ENCODE results near the gene BACE2. TPM values are rescaled to one million over a fixed set of nuclear protein-coding genes. Genes with fewer than 3 reads are reported as not detected.
"Not testable (repeated sequence)": the region's sequence is repeated elsewhere in the genome, so short reads cannot be mapped to it uniquely, and the experiment has no call there.

The BACE2 gene
- total and polyA plus RNA-seq, 2 donors (not counting 1 experiment from before 2014, with no cell fraction given): 19.5 to 31.5 TPM

GRCh38 chr21:41195311-41195710 is 27.4 kb downstream of the BACE2 start:
- Histone ChIP-seq H3K4me3 (replicated peaks in 1 of 4; ENCODE audit: control extremely low read depth in 1 of 4, insufficient read depth in 1 of 4, low read depth in 3 of 4, low read length in 4 of 4) (no peak overlapping the region), H3K4me1 (ENCODE audit: control insufficient read depth, extremely low read depth, insufficient read depth, low read length) (no peaks in the 10 kb centered on the region), H2AFZ (ENCODE audit: low read length) (no peak overlapping the region), H3K36me3 (ENCODE audit: control insufficient read depth, insufficient read depth, low read length) (no peaks in the 10 kb centered on the region), H3K27me3 (ENCODE audit: control insufficient read depth, insufficient read depth, low read length) (no peaks in the 10 kb centered on the region), H4K20me1 (ENCODE audit: control insufficient read depth, extremely low read depth, insufficient read depth, low read length) (no peaks in the 10 kb centered on the region), H3K27ac (ENCODE audit: insufficient read depth, low read length) (no peak overlapping the region), H3K9ac (ENCODE audit: insufficient read depth, low read length) (no peak overlapping the region), H3K4me2 (ENCODE audit: extremely low read depth, insufficient read depth, low read length) (no peak overlapping the region), H3K9me3 (ENCODE audit: control insufficient read depth, insufficient read depth, low read depth, low read length) (no peaks in the 10 kb centered on the region), H3K79me2 (ENCODE audit: control insufficient read depth, insufficient read depth, low read length) (no peaks in the 10 kb centered on the region)
- DNase-seq (ENCODE audit: low read depth in 2 of 2): no peak
- TF ChIP-seq CTCF (conservative IDR thresholded peaks at IDR 0.05 in 1 of 2, IDR thresholded peaks at IDR 0.05 in 1 of 2; ENCODE audit: low read depth in 1 of 2, low read length in 2 of 2) (no peak), EZH2 (IDR thresholded peaks at IDR 0.05; ENCODE audit: low read length, missing control alignments) (no peak)

- Histone ChIP-seq H3K27ac (ENCODE audit: insufficient read depth, low read length) (no peak overlapping the region), H3K9ac (ENCODE audit: insufficient read depth, low read length) (no peak overlapping the region), H3K27me3 (ENCODE audit: control insufficient read depth, insufficient read depth, low read length) (no peaks in the 10 kb centered on the region), H2AFZ (ENCODE audit: low read length) (no peak overlapping the region), H4K20me1 (ENCODE audit: control insufficient read depth, extremely low read depth, insufficient read depth, low read length) (no peaks in the 10 kb centered on the region), H3K4me2 (ENCODE audit: extremely low read depth, insufficient read depth, low read length) (no peak overlapping the region), H3K4me1 (ENCODE audit: control insufficient read depth, extremely low read depth, insufficient read depth, low read length) (no peaks in the 10 kb centered on the region), H3K4me3 (replicated peaks in 1 of 4; ENCODE audit: control extremely low read depth in 1 of 4, insufficient read depth in 1 of 4, low read depth in 3 of 4, low read length in 4 of 4) (no peak overlapping the region), H3K9me3 (ENCODE audit: control insufficient read depth, insufficient read depth, low read depth, low read length) (no peaks in the 10 kb centered on the region), H3K79me2 (ENCODE audit: control insufficient read depth, insufficient read depth, low read length) (no peaks in the 10 kb centered on the region), H3K36me3 (ENCODE audit: control insufficient read depth, insufficient read depth, low read length) (no peaks in the 10 kb centered on the region)
- DNase-seq (ENCODE audit: low read depth in 2 of 2): peak; percentile 24 to 59
- TF ChIP-seq EZH2 (IDR thresholded peaks at IDR 0.05; ENCODE audit: low read length, missing control alignments) (no peak), CTCF (conservative IDR thresholded peaks at IDR 0.05 in 1 of 2, IDR thresholded peaks at IDR 0.05 in 1 of 2; ENCODE audit: low read depth in 1 of 2, low read length in 2 of 2) (no peak)
These were observed 29.0 kb downstream of the BACE2 start for GRCh38 chr21:41196993-41197392.

- Histone ChIP-seq H3K27ac (ENCODE audit: insufficient read depth, low read length) (no peak overlapping the region), H3K79me2 (ENCODE audit: control insufficient read depth, insufficient read depth, low read length) (no peaks in the 10 kb centered on the region), H3K27me3 (ENCODE audit: control insufficient read depth, insufficient read depth, low read length) (no peaks in the 10 kb centered on the region)
These were observed 29.6 kb downstream of the BACE2 start for GRCh38 chr21:41197582-41197981.

GRCh38 chr21:41198647-41199046 is 30.7 kb downstream of the BACE2 start:
- not testable (repeated sequence) for H3K79me2 ChIP-seq (ENCODE audit: control insufficient read depth, insufficient read depth, low read length); H4K20me1 ChIP-seq (ENCODE audit: control insufficient read depth, extremely low read depth, insufficient read depth, low read length); H3K9ac ChIP-seq (ENCODE audit: insufficient read depth, low read length)

More at GRCh38 chr21:41197582-41197981, 29.6 kb downstream of the BACE2 start:
- no peak overlapping the region for H3K4me3 ChIP-seq (replicated peaks in 1 of 4; ENCODE audit: control extremely low read depth in 1 of 4, insufficient read depth in 1 of 4, low read depth in 3 of 4, low read length in 4 of 4)
- no peaks in the 10 kb centered on the region for H3K9me3 ChIP-seq (ENCODE audit: control insufficient read depth, insufficient read depth, low read depth, low read length)
- H3K4me1 ChIP-seq (ENCODE audit: control insufficient read depth, extremely low read depth, insufficient read depth, low read length): no peaks in the 10 kb centered on the region
- no peaks in the 10 kb centered on the region for H3K36me3 ChIP-seq (ENCODE audit: control insufficient read depth, insufficient read depth, low read length)
- TF ChIP-seq EZH2 (IDR thresholded peaks at IDR 0.05; ENCODE audit: low read length, missing control alignments) (no peak), CTCF (conservative IDR thresholded peaks at IDR 0.05 in 1 of 2, IDR thresholded peaks at IDR 0.05 in 1 of 2; ENCODE audit: low read depth in 1 of 2, low read length in 2 of 2) (no peak)
- no peak for DNase-seq (ENCODE audit: low read depth in 2 of 2)
- H2AFZ ChIP-seq (ENCODE audit: low read length): no peak overlapping the region
- no peaks in the 10 kb centered on the region for H4K20me1 ChIP-seq (ENCODE audit: control insufficient read depth, extremely low read depth, insufficient read depth, low read length)
- H3K9ac ChIP-seq (ENCODE audit: insufficient read depth, low read length): no peak overlapping the region
- H3K4me2 ChIP-seq (ENCODE audit: extremely low read depth, insufficient read depth, low read length): no peak overlapping the region

More at GRCh38 chr21:41198647-41199046, 30.7 kb downstream of the BACE2 start:
- H2AFZ ChIP-seq (ENCODE audit: low read length); H3K4me2 ChIP-seq (ENCODE audit: extremely low read depth, insufficient read depth, low read length); H3K4me3 ChIP-seq (replicated peaks in 1 of 4; ENCODE audit: control extremely low read depth in 1 of 4, insufficient read depth in 1 of 4, low read depth in 3 of 4, low read length in 4 of 4); H3K4me1 ChIP-seq (ENCODE audit: control insufficient read depth, extremely low read depth, insufficient read depth, low read length); H3K9me3 ChIP-seq (ENCODE audit: control insufficient read depth, insufficient read depth, low read depth, low read length); H3K27ac ChIP-seq (ENCODE audit: insufficient read depth, low read length); DNase-seq (ENCODE audit: low read depth in 2 of 2); H3K36me3 ChIP-seq (ENCODE audit: control insufficient read depth, insufficient read depth, low read length); H3K27me3 ChIP-seq (ENCODE audit: control insufficient read depth, insufficient read depth, low read length): not testable (repeated sequence)

Data from fibroblast of lung (primary cell).